ENCODE measurements around the gene NKD1. TPM values are rescaled to one million over a fixed set of nuclear protein-coding genes. Genes with fewer than 3 reads are reported as not detected.

NKD1 gene
- polyA plus RNA-seq, 4 donors: 10.4 to 14.6 (median 13.2) TPM

DNA sequence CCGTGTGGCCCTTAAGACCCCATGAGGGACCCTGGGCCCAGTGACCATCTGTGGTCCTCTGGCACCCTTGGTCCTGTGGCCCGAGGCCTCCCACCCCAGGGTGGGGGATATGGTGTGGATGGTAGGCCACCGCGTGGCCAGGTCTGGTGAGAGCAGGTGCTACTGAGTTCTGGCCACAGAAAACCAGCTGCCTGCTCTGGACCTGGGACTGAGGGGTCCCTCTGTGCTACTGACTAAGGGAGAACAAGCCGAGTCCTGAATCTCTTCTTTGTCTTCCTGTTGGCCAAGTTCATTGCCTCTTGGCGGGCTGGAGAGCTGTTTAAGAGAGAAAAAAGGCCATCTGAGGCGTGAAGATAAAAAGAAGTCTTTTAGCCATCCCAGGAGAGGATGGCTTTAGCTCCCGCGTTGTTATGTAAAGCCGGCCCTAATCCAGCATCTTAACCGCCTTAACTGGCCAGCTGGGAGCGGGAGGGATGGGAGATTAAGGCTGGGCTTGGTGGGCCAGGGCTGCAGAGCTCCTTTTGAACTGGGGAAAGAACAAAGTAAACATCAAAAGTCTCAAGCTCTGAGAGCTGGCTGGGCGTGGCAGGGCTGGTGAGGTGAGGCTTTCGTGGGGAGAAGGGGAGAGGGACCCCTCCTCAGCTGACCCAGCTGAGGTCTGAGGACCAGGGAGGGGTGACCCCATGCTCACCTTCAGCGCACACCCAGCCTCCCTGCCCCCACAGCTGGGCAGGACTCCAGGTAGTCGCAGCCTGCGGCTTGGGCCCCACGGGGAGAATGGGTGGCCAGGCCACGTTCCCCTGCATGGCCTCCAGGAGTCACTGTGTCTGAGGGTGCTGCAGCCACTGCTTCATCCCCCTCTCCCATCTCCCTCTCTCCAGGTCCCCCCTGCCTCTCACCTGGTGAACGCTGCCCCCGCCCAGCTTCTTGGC is 62.4 kb downstream of the NKD1 start:
- DNase-seq (ENCODE audit: low read depth in 4 of 4, low spot score in 2 of 4): no peak

- no peak for DNase-seq (ENCODE audit: low read depth in 4 of 4, low spot score in 2 of 4)
These were observed 63.2 kb downstream of the NKD1 start for GRCh38 chr16:50611332-50611934.

DNA sequence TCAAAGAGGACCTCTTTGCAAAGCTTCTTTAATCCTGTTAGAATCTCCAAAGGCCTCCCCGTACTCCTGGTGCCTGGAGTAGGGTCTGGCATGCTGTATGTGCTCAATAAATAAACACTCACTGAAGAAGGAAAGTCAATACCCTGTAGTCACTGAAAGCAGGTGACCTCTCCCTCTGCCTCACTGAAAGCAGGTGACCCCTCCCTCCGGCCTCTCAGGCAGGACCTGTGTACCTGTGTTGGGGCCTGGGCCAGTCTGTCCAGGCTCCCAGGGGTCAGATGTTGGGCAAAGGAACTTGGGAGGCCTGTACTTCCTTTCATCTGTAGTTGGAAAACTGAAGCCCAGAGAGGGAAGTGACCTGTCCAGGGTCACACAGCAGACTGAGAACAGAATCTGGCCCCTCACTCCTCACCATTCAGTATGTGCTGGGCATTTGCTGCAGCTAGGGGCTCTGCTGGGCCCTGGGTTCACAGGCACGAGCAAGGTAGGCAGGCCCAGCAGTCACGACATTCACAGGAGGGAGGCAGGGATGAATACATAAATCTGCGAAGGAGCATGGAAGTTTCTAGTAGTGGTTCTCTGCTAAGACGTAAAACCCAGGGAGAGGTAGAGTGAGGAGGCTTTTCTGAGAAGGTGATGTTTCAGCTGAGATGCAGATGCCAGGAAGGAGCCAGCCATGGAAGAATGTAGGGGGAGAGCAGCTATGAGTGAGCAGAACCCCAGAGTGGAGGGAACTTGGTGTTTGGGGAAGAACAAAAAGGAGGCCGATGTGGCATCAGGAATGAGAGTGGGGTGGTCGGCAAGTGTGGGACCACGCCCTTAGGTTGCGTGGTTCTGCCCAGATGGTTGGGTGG is 64.0 kb downstream of the NKD1 start:
- DNase-seq (ENCODE audit: low read depth in 4 of 4, low spot score in 2 of 4): no peak

- DNase-seq (ENCODE audit: low read depth in 4 of 4, low spot score in 2 of 4): no peak
These were observed 64.6 kb downstream of the NKD1 start for GRCh38 chr16:50612849-50613198.

DNA sequence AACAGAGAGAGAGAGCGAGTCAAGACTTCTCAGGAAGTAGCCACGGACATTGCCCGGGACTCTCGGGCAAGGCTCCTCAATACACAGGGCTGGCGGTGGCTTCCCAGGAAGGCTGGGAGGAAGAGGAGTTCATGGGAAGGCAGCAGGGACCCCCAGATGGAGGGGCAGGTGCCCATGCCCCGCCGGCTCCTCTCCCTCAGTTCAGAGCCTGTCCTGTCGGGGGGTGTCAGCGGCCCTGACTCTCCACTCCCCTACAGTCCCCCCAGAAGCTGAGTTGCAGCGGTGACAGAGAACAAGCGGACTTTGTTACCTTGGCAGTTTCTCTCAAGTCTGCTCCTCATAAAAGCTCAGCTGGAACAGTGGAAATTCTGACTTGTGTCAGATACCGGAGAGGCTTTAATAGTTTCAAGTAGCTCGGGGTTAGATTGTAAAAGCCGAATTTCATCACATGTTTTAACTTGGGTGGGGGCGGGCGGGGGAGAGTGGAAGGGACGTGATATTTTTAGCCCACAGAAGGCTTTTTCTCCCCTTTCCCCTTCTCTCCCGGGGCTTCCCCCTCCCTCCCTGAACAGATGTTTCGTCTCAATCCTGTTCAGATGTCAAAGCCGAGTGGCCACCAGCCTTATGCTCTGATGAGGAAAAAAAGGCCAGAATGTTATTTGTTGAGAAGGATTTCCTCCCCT is 65.2 kb downstream of the NKD1 start:
- peak; percentile 60 to 78 (median 63) for DNase-seq (ENCODE audit: low read depth in 4 of 4, low spot score in 2 of 4)

DNA sequence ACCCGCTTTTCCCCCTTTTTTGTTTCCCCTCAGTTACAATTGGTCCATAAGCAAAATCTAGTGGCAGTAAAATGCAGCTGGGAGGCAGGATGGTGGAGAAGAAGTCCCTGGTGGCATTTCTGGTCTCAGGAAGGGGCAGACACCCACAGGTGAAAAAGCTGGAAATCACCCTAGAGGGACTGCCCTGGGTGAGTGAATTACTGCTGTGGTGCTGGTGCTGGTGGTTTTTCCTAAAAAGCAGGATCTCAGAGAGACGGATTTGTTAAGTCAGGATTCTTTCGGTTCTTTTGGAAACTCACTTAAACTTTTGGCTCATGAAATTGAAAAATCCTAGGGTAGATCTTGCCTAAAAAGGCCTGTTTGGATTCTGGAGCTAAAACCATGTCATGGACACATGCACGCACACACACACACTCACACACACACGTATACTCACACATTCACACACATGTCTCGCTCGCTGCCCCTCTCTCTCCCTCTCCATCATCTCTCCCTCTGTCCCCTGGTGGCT is 65.8 kb downstream of the NKD1 start:
- DNase-seq (ENCODE audit: low read depth in 4 of 4, low spot score in 2 of 4): no peak

DNA sequence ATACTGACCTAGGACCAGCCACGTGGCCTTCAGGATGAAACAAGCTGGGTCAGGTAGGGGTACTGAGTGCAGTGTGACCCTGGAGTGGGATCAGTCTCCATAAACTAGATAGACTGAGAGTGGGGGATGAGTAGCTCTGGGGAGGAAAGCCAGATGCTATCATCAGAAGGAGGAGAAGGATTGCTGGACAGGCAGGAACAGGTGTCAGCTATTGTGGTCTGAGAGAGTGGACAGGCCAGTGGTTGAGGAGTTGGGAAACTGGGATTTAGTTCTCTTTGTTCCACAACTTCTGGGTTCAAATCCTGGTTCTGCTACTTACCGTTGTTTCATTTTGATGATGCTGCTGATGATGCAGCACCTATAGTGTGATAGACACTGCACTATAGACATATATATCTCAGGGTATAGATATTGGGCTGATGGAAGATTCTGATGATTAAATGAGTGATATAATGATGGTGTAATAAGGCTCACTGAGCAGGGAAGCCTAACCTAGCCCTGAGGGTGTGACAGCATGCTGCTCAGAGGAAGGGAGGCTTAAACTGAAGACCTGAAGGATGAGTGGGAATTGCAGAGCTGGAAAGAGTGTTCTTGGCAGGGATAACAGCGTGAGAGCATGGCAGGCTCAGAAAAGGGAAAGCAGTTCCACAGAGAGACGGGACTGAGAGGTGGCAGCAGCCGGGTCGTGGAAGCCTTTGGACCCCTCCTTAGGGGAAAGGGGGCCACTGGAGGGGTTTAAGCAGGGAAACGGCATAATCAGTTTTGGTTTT is 66.9 kb downstream of the NKD1 start:
- no peak for DNase-seq (ENCODE audit: low read depth in 4 of 4, low spot score in 2 of 4)

GRCh38 chr16:50615891-50616290 is 67.7 kb downstream of the NKD1 start:
- no peak for DNase-seq (ENCODE audit: low read depth in 4 of 4, low spot score in 2 of 4)

DNA sequence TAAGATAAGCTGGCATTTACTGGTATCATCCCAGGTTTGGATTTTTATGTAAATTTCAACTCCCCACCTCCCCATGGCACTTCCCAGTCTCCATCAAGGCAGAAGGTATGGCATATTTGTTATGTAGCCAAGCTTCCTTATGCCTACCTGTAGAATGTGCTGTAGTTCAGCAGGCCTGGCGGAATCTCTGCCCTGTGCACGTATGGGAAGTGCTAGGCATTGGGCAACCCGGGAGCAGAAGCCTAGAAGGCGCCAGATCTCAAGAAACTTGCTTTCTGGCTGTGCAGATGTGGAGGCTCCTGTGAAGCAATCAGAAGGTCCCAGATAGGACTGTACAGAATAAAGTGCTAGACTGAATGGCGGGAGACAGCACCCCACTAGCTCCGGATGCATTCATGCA is 68.2 kb downstream of the NKD1 start:
- no peak for DNase-seq (ENCODE audit: low read depth in 4 of 4, low spot score in 2 of 4)

- no peak for DNase-seq (ENCODE audit: low read depth in 4 of 4, low spot score in 2 of 4)
These were observed 68.9 kb downstream of the NKD1 start for GRCh38 chr16:50616883-50617645.

DNA sequence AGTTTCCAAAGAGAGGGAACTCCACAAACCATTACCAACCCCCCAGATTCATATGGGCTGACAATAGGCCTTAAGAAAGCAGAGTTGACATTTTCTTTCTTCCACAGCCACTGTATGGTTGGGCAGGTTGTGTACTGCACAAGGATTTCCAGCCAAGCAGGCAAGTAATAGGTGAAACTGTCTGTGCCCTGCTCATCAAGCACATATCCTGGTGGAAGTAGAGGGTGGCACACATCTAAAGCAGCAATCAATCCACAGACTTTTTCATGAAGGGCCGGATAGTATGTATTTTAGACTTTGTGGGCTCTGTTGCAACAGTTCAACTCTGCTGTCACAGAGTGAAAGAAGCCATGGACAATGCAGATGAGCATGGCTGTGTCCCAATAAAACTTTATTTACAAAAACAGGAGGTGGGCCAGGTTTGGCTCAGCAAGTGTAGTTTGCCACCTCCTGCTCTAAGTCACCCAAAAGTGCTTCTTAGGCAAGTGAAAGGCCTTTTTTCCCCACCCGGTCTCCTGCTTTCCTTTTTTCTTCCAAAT is 69.5 kb downstream of the NKD1 start:
- no peak for DNase-seq (ENCODE audit: low read depth in 4 of 4, low spot score in 2 of 4)

DNA sequence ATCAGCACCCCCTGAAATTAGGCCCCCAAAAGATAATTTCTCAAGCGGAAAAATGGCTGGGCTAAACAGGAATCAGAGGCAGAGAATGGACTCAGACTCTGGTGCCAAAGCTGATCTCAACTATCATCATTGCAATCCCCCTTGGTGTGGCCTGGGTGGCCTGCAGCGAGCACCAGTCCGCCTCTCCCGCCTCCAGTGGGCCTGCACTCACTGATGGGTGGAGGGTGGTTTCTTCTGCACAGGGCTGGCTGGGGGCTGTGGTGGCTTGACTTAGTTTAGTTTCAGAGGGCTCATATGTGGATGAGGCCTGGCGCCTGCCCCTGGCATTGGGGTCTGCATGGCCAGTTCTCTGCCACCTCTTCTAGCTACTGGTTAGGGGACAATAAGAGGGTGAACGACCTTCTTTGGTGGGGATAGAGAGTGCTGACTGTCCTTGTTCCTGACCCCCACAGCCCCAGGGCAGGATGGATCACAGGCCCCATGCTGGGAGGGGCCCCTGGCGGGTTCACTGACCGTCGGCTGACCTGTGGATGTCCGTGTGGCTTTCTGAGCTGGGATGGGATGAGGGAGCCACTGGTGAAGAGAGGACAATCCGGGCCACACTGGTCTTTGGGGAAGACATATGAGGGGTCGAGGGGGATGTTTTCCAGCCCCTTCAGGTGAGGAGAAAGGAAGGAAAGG is 70.2 kb downstream of the NKD1 start:
- DNase-seq (ENCODE audit: low read depth in 4 of 4, low spot score in 2 of 4): no peak

DNA sequence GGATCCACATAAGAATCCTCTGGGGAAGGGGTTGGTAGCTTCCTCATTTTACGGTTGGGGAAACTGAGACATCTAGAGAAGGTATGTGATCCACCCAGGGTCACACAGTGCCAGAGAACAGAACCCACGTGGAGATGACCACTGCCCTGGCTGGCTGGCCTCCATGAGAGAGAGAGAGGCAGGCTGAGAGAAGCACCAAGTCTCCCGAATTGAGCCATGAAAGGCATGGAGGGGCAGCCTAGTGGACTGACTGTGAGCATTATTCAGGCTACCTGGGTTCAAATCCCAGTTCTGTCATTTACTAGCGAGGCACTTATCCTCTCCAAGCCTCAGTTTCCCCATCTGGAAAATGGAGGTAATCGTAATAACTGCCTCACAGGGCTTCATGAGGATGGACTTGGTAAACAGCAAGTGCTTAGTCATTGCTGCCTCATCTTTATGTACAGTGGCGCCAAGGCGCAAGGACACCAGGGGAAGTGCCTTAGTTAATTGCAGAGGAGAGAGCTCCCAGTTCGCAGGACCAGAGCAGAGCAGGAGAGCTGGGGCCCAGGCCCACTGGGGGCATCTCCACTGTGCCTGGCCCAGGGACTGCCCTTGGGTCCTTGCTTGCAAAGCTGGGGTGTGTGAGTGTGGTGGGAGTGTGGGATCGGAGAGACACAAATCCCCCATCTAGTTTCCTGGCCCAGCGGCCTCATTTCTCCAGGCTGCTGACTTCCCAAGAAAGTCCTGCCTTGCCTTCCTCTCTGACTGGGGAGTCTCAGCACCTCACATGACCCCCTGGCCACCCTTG is 71.7 kb downstream of the NKD1 start:
- DNase-seq (ENCODE audit: low read depth in 4 of 4, low spot score in 2 of 4): no peak

DNA sequence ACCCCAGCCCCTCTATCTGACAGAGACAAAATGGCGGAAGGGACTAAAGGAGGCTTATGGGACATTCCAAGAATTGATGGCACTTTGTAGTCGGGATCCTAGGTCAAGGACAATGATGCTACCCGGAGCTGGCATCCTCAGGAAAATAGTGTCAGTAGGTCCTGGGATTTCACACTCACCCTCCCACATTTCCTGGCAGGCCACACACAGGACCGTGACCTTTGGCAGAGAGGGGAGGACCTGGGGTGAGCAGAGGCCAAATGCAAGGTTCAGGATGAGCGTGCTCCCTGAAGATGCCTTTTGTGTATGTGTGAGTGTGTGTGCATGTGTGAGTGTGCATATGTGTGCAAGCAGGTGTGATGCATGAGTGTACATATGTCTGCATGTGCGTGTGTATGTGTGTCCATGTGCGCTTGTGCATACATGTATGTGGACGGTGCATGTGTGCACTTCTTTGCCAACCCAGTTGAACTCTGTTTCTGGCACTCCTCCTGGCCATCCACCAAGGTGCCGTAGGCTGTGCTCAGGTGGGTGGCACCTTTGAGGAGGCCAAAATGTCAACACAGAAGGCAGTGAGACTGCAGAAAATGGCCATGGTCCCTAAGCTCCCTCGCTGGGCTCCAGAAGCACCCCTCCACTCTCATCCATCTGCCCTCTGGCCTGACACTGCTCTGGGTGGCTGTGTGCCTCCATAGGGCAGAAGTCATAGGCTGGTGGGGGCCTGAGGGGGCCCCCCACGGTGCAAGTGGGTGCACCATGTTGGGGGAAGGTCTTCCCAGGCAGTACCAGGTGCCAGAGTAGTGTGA is 72.7 kb downstream of the NKD1 start:
- no peak for DNase-seq (ENCODE audit: low read depth in 4 of 4, low spot score in 2 of 4)

DNA sequence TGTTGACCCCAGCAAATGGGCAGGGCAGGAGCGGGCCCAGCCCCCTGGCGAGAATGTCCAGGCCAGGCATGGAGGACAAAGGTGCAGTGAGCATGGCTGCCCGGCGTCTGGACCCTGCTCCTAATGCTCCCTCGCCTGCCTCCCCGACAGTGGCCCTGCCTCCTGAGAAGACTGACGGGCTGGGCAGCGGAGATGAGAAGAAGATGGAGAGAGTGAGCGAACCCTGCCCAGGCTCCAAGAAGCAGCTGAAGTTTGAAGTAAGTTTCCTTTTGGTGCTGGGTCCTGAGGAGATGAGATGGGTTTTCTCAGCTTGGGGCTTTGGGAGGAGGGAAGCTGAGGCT is 73.2 kb downstream of the NKD1 start:
- DNase-seq (ENCODE audit: low read depth in 4 of 4, low spot score in 2 of 4): no peak

DNA sequence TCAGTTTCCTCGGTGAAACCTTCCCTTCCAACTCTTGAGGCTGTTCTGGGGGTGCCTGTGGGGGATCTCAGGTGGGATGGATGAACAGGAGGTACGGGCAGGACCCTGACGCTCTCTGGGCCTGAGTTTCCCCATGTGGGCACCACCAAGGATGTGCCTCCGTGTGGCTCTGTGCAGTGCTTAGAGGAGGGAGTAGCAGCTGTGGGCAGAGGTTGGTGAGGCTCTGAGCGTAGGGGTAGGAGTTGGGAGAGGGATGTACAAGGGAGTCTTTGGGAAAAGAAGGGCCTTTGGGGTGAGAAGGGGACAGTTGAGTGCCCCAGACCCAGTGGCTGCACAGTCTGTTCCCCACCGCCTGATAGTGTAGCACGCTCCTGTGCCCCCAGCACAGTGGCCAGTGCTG is 73.8 kb downstream of the NKD1 start:
- no peak for DNase-seq (ENCODE audit: low read depth in 4 of 4, low spot score in 2 of 4)

All from left renal cortex interstitium (tissue), 4 donors.